Germinal center (tissue), 1 donor: ENCODE measurements around the gene ROCK2.
"Not testable (repeated sequence)": the region's sequence is repeated elsewhere in the genome, so short reads cannot be mapped to it uniquely, and the experiment has no call there.

Experiments used
- DNase-seq: peaks from one replicate; pipeline ENCODE4 v3.0.0; 2012; ENCODE audit warnings: mixed read lengths, low spot score

ROCK2 gene

DNA sequence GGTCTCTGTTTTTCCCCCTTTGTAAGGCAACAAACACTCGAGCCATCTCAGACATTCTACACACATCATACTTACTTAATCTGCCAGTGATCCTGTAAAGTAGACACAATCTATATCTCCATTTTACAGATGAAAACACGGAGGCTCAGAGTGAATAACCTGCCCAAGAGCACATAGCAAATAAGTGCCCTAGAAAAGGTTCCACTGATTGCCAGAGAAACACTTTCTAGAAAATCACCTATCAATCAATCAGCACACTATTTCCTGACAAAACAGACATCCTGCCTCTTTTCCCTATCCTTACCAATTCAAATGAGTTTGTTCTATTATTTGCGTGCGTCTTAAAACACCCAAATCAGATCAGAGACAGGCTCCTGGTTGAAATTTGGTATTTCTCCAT is 165.2 kb downstream of the ROCK2 start:
- DNase-seq: no peak

DNA sequence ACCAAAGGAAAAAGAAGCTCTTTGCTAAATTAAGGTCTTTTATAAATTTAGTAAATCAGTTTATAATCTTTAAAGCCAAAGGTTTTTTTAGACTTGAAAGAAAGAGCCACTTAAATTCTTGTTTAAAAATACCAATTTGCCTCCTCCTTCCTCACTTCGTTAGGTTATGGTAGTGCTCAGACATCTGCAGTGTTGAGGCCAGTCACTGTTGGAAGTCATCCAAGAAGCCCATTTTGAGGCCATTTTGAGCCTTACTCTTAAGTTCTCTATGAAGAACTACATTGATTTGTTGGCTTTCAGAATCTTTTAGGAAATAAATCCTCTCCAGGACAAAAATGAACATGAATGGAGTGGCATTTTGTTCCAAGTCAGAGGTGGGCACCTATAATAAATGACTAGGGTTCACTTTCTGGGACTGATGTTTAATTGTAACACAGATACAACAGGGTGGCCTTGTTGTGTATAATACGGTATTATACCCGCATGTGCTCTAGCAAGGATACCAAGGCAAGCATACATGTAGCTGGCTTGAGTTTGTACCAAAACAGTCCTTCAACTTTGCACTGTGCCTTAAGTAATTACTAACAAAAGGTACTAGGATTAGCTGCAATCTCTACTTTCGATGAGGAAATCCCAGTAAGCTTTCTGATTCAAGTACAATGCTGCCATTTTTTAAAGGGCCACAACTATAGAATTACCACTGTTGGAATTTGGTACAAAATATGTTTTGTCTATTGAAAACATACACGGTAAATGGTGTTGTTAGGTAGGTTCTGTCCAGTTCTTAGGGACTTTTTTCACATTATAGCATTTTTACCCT is 166.4 kb downstream of the ROCK2 start:
- DNase-seq: no peak

DNA sequence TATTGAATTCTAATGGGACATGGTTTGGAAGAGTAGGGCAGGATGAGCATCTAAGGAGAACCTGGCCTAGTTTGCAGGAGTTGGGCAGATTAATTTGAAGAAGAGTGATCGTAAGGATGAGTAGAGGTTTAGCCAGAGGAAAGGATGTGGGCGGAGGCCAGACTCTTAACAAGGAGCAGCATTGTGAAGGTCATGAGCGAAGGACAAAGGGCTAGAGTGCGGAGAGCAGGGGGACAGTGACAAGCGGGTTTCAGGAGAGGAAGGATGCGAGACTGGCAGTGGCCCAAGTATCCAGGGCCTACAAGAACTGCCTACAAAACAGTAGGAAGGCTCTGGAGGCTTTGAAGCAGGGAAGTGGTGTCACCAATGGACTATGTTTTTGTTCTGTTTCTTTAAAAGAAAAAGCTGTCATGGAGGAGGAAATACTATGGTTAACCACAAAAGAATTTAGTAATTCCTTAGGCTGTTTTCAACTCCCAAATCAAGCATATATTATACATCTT is 169.1 kb downstream of the ROCK2 start:
- DNase-seq: no peak

DNA sequence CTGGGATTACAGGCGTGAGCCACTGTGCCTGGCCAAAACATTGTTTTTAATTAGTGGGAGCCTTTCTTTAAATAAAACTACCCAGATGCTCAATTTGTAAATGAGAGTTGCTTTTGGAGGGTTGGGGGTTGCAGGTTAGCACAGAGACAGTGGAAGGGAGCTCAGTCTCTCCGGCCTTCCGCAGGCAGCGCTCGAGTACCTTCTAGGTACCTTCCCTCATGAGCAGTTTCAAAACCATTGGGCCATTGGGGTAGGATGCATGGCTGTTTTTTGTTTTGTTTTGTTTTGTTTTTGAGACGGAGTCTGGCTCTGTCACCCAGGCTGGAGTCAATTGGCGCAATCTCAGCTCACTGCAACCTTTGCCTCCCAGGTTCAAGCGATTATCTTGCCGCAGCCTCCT is 170.2 kb downstream of the ROCK2 start:
- no peak for DNase-seq

DNA sequence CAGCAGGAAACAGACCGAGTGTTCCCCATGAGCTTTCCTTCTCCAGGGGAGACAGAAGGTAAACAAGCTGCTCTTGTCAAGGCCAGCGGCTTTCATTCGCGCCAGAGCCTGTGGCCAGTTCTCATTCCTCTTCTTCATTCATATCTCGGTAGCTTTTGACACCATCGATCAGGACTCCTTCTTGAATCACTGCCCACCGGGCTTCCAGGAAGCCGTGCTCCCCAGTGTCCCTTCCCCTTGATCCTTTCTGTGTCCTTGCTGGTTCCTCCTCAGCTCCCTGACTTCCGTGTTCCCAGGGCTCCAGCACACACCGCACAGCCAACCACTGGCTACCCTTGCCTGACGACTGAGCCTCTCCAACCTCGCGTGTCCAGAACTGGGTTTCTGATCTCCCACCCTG is 175.1 kb downstream of the ROCK2 start:
- no peak for DNase-seq

DNA sequence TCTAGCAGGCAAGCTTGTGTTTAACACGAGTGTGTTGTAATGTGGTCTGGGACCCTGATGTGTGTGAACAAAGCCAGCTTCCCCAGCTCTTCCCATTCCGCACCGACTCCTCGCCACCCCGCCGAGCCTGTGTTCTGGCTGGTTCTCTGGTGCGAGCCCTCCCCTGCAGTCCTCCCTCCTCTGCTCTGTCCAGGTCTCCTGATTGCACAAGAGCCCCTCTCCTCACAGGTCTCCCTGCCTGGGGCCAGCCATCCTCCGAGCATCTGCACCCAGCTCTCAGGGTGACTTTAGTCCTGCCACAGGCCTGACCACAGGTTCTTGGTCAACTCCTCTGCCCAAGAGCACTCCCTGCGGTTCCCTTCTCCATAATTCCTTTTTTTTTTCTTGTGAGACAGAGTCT is 175.9 kb downstream of the ROCK2 start:
- DNase-seq: no peak

DNA sequence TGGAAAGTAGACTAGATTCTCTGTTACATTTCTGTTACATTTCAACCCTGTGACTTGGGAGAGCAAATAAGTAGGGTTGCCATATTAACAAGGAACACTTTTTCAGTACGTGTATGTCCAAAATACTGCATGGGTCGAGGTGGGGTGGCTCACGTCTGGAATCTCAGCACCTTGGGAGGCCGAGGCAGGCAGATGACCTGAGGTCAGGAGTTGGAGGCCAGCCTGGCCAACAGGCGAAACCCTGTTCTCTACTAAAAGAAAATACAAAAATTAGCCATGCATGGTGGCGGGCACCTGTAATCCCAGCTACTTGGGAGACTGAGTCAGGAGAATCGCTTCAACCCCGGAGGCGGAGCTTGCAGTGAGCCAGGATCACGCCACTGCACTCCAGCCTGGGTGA is 178.0 kb downstream of the ROCK2 start:
- no peak for DNase-seq

DNA sequence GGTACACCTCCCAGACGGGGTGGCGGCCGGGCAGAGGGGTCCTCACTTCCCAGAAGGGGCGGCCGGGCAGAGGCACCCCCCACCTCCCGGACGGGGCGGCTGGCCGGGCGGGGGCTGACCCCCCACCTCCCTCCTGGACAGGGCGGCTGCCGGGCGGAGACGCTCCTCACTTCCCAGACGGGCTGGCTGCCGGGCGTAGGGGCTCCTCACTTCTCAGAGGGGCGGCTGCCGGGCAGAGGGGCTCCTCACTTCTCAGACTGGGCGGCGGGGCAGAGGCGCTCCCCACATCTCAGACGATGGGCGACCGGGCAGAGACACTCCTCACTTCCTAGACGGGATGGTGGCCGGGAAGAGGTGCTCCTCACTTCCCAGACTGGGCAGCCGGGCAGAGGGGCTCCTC is 179.4 kb downstream of the ROCK2 start:
- not testable (repeated sequence) for DNase-seq

DNA sequence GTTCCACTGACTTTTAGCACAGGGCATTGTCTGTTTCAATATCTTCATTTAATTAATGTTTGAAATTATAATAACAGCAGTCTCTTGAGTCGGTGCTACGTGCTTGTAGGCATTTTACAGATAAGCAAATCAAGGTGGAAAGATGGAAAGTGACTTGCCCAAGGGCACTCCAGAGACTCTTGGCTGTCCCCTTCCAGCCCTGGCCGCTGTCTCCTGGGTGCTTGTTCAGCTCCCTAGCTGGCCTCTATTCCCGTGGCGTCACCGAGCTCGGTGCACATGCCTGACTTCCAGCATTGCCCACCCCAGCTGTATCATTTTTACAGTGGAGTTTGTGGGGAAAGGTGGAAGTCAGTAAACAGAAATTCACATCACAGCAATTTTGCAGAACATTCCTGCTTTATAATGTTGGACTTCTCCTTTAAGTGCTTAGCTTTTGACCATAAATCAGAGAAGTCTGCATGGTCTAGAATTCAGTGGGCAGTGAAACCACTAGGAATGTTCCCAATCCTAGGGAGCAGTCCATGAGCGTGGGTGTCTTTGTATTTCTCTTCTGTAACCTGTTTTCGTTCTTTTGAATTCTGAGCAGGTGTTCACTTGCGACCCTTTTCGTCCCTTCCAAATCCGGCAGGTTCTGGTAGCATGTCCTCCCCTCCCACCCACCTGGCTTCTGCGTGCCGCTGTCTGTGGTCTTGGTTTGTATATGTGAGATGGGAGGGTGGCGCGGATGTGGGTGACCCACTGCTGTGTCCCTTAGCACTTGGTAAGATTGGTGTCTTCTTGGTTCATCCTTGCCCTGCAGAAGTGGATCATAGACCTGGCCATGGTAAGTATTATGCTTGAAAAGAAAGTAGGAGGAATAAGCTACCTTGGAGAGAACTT is 180.8 kb downstream of the ROCK2 start:
- no peak for DNase-seq

DNA sequence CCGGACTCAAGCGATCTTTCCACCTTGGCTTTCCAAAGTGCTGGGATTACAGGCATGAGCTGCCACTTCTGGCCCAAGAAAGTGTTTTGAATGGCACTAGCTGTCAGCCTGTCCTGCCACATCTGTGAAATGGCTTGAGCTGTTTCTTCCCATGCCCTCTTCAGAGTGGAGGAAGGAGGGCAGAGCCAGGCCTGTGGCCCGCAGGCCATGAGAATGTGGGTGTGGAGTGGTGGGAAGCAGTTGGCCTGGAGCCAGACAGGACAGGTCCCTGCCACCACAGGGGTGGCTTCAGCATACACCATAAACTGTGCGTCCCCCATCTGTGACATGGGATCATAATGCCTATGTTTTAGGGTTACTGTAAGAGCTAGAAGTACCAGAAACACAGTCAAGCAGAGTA is 182.7 kb downstream of the ROCK2 start:
- no peak for DNase-seq

DNA sequence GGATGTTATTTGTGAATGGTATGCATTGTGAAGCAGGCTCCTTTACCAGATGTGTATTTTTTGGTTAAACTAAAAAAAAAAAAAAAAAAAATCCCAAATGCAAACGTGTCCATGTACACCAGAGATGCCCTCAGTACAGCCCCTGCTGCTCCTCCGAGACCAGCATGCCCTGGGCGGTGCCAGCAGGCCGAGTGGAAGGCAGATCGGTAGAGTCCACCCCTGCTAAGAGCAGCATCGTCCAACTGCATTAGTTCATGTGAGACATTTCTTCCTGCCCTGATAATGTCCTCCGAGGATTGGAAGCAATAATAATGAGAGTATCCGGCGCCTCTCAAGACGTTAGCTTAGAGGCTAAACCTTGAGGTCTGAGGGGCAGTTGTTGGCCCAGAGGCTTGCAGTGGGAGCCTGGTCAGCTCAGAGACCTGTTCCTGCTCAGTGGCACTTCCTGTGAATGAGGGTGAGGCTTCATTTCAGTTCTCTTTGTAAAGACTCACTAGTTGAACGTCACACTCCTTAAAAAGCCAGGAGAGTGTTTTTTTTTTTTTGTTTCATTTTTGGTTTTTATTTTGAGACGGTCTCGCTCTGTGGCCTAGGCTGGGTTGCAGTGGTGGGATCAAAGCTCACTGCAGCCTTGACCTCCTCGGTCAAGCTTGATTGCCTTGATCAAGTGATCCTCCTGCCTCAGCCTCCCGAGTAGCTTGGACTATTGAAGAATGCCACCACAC is 183.5 kb downstream of the ROCK2 start:
- DNase-seq: no peak

DNA sequence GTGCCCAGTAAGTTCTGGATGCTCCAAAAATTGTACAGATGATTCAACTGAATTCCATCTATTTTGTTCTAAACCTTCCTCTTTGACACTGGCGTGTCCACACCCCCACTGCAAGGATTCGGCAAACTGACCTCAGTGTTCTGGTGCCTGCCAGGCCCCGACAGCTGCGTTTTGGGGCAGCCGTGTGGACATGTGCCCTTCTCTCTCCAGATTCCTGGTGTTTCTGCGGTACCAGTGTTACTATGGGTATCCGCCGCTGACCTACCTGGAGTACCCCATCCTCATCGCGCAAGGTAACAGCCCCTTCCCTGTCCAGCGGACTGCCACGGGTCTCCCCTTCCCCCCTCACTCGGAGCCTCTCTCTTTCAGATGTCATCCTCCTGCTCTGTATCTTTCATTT is 184.2 kb downstream of the ROCK2 start:
- DNase-seq: no peak

DNA sequence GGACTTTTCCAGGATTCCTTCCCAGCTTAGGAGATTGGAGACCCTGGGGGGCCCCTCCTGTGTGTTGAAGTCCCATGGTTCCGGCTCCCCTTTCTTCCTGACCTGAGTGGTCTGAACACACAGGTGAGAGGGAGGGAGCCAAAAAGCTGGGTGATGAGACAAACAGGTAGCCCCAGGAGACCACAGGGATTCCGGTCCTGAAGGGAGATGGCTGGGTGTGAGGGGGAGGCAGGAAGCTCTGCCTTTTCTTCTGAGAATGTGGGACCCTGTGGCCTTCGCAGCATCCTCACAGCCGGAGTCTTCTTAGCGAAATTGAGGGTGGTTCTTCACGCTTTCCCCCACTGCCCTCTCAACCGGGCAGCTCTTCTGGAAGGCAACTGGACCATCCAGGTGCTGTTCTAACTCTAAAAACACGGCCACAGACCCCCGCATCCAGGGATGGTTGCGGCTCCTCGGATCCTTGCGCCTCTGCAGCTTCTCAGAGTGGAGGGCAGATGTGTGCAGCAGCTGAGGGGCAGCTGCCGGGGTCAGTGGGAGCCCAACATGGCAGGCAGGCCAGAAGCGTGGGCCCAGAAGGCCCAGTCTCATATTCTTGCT is 184.8 kb downstream of the ROCK2 start:
- DNase-seq: no peak

DNA sequence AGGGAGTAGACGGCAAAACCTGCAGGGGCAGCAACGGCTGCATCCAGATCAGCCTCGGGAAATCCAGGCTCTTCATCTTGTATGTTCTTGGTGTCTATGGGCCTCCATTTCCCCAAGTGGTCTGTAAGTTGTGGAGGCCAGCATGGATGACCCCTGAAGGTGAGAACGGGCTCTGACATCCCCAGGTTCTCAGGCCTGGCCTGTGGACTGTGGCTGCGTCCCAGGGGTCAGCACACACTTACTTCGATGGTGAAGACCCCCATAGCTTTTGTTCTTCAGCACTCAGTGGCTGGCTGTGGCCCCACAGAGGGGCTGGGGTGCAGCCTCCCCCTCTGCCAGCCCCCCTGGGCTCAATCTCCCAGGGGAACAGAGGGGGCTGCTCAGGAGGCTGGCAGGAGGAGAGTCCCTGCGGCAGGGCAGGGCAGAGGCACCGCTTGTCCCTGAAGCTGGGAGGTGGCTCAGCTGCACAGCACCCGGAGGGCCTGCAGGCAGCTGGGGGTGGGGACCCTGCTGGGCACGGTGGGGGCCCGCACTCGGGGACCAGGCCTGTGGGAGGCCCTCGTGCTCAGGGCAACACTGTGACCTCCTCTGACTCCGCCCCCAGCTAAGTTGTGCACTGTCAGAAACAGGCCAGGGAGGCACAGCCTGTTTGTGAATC is 185.4 kb downstream of the ROCK2 start:
- no peak for DNase-seq

DNA sequence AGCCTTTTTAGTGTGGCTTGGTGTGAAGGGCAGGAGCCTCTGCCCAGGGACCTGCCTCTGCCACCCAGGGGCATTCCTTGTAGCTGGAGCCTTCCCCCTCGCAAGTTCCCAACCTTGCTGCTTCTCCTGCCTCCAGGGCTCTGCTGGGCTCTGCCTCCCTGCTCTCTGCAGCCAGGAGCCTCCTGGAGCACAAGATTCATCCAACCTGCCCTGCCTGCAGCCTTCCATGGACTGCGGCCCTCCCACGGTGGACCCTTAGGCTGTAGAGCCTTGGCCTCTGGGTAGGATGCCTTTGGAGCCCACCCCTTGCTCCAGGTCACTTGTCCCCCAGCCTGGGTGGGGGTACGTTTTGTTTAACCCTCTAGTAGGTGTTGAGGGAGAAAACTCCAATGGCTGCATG is 186.7 kb downstream of the ROCK2 start:
- DNase-seq: no peak

DNA sequence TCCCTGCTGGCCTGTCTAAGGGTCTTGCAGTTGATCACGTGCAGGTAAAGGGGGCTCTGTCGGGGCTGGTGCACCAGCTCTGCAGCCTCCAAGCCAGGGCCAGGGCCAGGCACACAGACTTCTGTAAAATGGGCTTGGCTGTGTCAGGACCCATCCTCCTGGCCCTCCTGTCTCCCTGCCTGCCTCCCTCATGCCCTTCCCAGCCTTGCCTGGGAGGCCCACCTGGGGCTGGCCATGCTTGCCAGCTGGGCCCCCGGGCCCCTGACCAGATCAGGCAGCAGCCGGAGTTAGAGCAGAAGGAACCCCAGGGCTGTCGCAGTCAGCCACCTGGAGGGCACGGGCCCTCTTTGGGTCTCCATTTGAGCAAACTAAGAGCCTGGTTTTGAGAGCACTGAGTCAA is 187.1 kb downstream of the ROCK2 start:
- no peak for DNase-seq

DNA sequence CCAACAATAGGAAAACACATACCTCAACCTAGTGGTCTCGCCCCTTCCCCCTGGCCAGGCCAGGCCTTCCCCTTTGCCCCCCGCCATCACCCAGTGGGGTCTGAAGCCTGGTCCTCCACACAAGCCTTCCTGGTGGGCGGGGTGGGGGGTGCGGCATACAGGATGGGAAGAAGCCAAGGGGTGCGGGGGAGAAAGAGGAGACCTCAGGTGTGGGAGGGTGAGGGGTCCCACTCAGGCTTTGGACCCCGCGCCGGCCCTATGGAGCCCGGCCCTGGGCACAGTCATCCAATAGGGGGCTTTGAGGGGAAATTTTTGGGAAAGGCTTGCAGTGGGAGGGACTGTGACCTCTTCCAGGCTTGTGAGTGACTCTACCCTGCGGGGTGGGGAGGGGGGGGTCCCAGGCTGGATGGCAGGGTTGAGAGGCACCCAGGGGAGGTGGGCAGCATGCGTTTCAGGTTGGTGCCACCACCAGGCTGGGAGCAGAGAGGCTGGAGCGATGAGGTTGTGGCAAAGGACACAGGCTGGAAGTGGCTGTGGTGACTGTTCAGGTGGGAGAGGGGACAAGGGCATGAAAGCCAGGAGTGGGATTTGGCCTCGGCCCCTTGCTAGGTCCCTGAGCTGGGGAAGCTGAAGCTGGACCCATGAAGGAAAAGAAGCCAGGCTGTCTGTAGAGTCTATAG is 187.9 kb downstream of the ROCK2 start:
- no peak for DNase-seq

DNA sequence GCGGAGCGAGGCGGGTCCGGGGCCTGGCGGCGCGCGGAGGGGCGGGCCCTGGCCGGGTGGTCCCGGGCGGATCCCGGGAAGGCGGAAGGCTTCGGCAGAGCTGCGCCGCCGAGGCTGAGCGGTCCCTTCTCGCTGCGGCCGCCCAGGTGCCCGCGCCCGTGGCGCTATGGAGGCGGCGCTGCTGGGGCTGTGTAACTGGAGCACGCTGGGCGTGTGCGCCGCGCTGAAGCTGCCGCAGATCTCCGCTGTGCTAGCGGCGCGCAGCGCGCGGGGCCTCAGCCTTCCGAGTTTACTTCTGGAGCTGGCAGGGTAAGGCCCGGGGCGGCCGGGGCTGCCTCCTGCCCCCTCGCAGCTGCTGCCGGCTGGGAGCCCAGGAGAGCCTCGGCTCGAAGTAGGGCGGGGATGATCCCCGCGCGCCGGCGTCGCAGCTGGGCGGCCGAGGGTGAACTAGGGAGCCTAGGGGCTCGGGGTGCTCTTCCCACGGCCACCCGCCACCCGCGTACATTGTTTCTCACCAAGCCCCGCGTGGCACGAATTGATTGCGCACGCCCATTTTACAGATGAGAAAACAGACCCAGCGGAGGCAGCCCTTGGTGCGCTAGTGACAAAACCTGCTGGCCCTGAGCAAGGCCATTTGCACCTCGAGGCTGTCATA is 188.9 kb downstream of the ROCK2 start, which contains the start of gene SLC66A3:
Gene SLC66A3, plus strand, starts transcription at position 87 of the 655 bp plus-strand sequence. Its CDS starts 80 bp downstream, at position 167.
- DNase-seq: no peak

DNA sequence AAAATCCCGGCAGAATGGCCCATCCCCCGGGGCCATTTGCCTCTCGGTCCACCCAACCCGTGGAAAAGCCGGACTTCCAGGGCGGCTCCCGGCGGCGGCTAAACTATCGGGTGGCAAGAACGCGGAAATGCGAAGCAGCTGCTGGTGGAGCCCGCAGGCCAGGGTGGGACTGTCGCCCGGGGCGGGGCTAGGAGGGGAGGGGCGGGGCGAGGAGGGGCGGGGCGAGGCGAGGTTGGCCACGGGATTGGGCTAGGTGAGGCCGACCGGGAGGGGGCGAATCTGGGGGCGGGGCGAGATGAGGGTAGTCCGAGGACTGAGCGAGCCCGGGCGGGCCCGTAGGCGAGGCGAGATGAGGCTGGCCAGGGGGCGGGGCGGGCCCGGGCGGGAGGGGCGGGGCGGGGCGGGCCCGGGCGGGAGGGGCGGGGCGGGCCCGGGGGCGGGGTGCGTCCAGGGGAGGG is 189.5 kb downstream of the ROCK2 start:
- DNase-seq: peak; percentile 100
